HG02678 (cell line): Measurements from ENCODE around the gene SH3BGRL3.
"Not testable (repeated sequence)": the region's sequence is repeated elsewhere in the genome, so short reads cannot be mapped to it uniquely, and the experiment has no call there.

ENCODE experiments used
- ATAC-seq: cut with Tn5 transposase; IDR thresholded peaks from one replicate; pipeline ENCODE4 v1.9.1; 2021; ENCODE audit warnings: mild to moderate bottlenecking, moderate library complexity; ENCODE audit not compliant: unreplicated experiment

SH3BGRL3 gene

DNA sequence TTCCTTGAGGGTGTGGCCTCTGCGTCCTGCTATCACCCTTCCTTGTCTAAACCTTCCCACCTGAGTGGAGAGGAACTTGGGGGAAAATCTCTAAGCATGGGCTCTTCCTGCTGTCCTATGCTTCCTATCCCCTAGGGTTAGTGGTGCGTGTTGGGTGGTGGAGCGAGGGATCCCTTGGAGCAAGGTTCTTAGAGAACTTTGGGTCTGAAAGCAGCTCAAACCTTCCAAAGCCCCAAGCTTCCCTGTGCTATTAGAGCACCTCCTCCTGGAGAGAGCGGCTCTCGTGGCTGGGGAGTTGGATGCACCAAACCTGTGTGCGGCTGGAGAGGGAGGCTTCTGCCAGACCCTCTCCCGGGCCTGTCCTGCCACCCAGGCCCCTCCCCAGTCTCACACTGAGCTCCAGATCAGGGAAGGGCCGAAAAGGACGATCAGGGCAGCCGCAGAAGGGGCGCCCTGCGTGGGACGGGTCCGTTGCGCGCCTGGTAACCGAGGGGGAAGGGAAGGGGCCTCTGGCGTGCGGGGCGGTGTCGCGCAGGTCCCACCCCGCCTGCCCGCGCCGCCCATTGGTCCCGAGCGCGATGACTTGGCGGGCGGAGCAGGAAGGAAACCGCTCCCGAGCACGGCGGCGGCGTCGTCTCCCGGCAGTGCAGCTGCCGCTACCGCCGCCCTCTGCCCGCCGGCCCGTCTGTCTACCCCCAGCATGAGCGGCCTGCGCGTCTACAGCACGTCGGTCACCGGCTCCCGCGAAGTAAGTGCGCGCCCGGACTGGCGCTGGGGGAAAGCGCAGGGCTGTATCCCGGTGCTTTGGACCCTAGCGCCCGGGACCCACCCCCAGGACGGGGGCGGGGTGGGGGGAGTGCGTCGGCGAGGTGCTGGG lies at the start of gene SH3BGRL3:
TSS of gene SH3BGRL3 (plus strand) at position 631 of the 877 bp plus-strand sequence. CDS start at position 701, 70 bp downstream.
- peak; percentile 65 for ATAC-seq

DNA sequence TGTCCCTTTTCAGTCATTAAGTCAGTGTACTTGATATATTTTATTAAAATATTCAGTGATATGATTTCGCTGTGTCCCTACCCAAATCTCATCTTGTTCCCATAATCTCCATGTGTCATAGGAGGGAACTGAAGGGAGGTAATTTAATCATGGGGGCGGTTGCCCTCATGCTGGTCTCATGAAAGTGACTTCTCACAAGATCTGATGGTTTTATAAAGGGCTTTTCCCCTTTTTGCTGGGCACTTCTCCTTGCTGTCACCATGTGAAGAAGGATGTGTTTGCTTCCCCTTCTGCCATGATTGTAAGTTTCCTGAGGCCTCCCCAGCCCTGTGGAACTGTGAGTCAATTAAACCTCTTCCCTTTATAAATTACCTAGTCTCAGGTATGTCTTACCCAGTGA lies 49.2 kb upstream of the SH3BGRL3 start:
- not testable (repeated sequence) for ATAC-seq

- ATAC-seq: peak; percentile 95
Observed at GRCh38 chr1:26233903-26234643, 45.8 kb upstream of the SH3BGRL3 start, which contains the start of gene CEP85. TSS of gene CEP85 (plus strand) at chr1:26234200. CDS start at chr1:26239784, 5,584 bp downstream.

DNA sequence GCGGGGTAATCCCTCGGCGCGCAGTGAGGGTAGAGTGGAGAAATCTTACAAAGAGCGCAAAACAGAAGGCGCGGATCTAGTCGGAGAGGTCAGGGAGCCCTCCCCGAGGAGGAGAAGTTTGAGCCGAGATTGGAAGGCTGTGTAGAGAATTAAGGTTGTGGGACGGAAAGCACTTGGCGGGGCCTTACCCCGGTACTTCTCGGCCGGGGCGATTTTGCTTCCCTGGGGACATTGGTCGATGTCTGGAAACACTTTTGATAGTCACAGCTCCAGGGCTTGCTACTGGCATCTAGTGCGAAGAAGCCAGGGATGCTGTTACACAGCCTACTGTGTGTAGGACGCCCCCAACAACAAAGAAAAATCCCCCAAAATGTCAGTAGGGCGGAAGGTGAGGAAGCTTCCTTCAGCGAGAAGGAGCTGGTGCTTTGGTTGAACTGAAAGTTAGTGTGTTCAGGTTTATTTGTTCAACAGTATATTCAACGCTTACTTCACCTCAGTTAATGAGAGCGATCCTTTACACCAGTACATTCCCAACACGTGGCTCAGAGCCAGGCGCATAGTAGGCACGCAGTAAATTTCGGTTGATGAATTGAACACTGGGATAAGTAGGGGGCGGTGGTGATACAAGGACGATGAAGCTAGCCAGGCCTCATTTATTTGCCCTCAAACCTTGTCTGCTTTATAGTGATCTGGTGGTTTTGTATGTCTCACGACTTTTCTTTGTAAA lies 45.1 kb upstream of the SH3BGRL3 start:
- ATAC-seq: no peak

DNA sequence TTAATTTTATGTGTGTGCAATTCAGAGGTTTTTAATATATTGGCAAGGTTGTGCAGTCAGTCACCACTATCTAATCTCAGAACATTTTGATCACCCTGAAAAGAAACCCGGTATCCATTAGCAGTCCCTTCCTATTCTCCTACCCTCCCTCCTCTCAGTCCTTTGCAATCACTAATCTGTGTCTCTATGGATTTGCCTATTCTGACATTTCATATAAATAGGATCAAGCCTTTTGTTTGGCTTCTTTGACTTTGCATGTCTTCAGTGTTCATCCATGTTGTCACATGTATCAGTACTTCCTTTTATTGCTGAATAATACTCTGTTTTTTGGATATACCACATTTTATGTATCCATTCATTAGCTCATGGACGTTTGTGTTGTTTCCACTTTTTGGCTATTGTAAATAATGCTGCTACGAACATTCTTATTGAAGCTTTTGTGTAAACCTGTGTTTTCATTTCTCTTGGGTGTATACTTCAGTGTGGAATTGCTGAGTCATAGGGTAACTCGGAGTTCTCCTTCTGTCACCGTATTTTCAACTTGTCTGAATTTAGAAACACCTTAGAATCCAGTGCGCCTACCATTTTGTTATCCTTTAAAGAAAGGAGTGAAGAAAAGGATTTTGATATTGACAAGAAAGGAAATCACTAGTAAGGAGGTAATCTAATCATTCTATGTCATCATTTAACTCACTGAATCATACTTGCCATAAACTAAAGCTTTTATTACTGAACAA lies 42.5 kb upstream of the SH3BGRL3 start:
- no peak for ATAC-seq

- ATAC-seq: no peak
Observed at GRCh38 chr1:26239936-26240335, 40.0 kb upstream of the SH3BGRL3 start.

DNA sequence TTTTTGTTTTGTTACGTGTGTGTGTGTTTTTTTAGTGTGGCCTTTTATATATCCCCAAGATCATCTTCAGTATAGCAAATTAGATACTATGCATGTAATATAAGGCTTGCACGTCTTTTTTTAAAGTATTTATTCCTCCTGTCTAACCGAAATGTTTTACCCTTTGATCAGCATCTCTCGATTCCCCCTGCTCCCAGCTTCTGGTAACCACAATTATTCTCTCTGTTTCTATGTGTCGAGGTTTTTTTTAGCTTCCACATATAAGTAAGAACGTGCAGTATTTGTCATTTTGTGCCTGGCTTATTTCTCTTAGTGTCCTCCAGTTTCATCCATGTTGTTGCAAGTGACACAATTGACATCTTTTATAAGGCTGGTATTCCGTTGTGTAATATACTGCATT lies 27.2 kb upstream of the SH3BGRL3 start:
- ATAC-seq: no peak

GRCh38 chr1:26254404-26254803 lies 25.5 kb upstream of the SH3BGRL3 start:
- no peak for ATAC-seq

- no peak for ATAC-seq
Observed at GRCh38 chr1:26257222-26257621, 22.7 kb upstream of the SH3BGRL3 start.

GRCh38 chr1:26259005-26259404 lies 20.9 kb upstream of the SH3BGRL3 start:
- no peak for ATAC-seq

DNA sequence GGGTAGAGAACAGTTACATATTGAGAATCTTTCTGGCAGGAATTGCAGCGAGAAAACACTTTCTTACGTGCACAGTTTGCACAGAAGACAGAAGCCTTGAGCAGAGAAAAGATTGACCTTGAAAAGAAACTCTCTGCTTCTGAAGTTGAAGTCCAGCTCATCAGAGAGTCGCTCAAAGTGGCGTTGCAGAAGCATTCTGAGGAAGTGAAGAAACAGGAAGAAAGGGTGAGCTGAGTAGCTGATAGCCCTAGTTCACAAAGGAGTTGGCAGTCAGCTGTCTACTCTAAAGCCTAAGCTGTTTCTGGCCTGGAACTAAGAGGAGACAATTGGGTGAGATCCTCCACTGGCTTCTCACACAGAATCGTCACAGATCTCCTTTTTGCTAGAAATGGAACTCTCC lies 20.3 kb upstream of the SH3BGRL3 start:
- ATAC-seq: no peak

DNA sequence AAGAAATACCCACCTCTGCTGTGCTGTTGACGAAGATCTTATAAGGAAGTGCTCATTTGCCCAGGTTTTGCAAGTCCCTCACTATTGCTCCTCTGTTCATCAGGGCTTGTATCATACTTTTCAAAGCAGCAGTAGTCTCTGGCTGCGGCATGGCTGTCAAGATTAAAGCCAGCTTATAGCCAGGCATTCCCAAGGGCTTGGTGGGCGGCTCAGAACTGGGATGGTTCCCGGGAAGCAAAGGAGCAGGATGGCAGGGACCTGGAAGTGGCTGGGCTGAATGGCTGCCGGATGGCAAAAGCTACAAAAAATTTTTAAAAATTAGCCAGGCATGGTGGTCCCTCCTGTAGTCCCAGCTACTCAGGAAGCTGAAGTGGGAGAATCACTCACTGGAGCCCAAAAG lies 16.7 kb upstream of the SH3BGRL3 start:
- ATAC-seq: no peak

- ATAC-seq: no peak
Observed at GRCh38 chr1:26265405-26265804, 14.5 kb upstream of the SH3BGRL3 start.

DNA sequence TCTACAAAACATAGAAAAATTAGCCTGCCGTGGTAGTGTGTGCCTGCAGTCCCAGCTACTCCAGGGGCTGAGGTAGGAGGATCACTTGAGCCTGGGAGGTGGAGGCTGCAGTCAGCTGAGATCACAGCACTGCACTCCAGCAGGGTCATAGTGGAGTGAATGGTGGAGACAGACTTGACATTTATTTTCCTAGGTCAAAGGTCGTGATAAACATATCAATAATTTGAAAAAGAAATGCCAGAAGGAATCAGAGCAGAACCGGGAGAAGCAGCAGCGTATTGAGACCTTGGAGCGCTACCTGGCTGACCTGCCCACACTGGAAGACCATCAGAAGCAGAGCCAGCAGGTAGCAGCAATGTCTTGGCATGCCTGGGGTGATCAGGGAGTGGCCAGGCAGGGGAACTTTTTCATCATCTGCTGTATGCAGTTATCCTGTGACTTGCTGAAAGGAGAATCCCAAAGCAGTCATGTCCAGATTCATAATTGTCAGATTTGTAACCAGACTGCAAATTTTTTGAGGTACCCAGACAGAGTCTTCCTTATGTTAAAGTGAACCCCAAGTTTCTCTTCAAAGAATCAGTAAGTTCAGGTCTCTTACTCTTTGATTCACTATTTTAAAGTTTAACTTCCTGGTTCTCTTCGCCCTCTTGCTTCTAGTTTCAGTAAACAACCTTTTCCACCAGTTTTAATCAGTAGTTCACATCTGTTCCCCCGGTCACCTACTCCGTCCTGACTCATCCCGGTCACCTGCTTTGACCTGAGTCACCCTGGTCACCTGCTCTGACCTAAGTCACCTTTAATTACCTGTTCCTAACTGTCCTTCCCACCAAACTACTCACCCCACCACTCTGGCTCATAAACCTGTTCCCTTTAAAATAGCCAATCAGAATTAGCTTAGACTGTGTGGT lies 11.3 kb upstream of the SH3BGRL3 start:
- ATAC-seq: no peak

GRCh38 chr1:26269198-26269550 lies 10.7 kb upstream of the SH3BGRL3 start:
- ATAC-seq: no peak

DNA sequence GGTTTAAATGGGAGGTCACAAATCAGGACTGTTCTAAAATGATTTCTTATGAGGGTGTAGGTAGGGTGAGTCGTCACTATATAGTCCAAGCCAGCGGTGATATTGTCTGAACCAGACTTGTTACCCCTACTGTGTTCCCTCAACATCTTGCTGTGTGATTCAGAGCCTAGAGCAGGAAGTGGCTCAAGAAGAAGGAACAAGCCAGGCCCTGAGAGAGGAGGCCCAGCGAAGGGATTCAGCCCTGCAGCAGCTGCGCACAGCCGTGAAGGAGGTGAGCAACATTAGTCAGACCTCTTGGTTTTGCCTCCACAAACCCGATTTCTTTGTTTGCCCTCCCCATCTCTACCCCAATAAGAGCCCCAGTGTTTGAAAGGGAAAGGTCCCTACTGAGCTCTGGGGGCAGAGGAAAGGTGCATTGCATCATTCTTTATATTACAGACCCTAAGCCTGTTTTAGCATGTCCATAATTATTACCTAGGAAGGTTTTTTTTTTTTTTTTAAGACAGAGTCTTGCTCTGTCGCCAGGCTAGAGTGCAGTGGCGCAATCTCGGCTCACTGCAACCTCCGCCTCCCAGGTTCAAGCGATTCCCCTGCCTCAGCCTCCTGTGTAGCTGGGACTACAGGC lies 5.0 kb upstream of the SH3BGRL3 start:
- ATAC-seq: no peak

GRCh38 chr1:26275580-26276431 lies 4.1 kb upstream of the SH3BGRL3 start:
- ATAC-seq: no peak

DNA sequence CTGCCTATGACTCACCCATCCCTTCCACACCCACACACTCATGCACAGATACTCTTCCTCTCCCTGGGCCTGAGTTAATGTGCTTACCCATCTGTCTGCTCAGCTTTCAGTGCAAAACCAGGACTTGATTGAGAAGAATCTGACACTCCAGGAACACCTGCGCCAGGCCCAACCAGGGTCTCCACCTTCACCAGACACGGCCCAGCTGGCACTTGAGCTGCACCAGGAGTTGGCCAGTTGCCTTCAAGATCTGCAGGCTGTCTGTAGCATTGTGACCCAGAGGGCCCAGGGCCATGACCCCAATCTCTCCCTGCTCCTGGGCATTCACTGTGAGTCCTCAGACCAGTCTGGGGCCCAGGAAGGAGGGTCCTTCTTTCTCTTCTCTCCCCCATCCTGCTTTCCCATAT lies 3.5 kb upstream of the SH3BGRL3 start:
- ATAC-seq: no peak
